Endothelial cell (in vitro differentiated cells): Measurements from ENCODE around the gene NAP1L4. TPM values are rescaled to one million over a fixed set of nuclear protein-coding genes. Genes with fewer than 3 reads are reported as not detected.

Experiments used
- DNase-seq: peaks from one replicate; pipeline ENCODE4 v3.0.0; 2021; ENCODE audit warnings: low spot score
- H3K27ac Mint-ChIP-seq: one replicate; pipeline ENCODE4 v1.8.0; 2021; ENCODE audit warnings: mixed read lengths, inconsistent platforms; ENCODE audit not compliant: unreplicated experiment
- H3K27me3 Mint-ChIP-seq: one replicate; pipeline ENCODE4 v1.8.0; 2021; ENCODE audit warnings: mild to moderate bottlenecking, moderate library complexity, mixed read lengths, inconsistent platforms; ENCODE audit not compliant: unreplicated experiment
- H3K36me3 Mint-ChIP-seq: one replicate; pipeline ENCODE4 v1.8.0; 2021; ENCODE audit warnings: mild to moderate bottlenecking, low read depth, mixed read lengths, inconsistent platforms; ENCODE audit not compliant: unreplicated experiment
- H3K4me1 Mint-ChIP-seq: one replicate; pipeline ENCODE4 v1.8.0; 2021; ENCODE audit warnings: mild to moderate bottlenecking, mixed read lengths, inconsistent platforms; ENCODE audit not compliant: unreplicated experiment
- H3K4me3 Mint-ChIP-seq: one replicate; pipeline ENCODE4 v1.8.0; 2021; ENCODE audit warnings: mild to moderate bottlenecking, mixed read lengths, inconsistent platforms; ENCODE audit not compliant: unreplicated experiment
- H3K9me3 Mint-ChIP-seq: one replicate; pipeline ENCODE4 v1.8.0; 2021; ENCODE audit warnings: mixed read lengths, inconsistent platforms; ENCODE audit not compliant: unreplicated experiment
- total RNA-seq: library from RNA; stranded (reverse); fragmentation: NEBNext Ultra II Directional; extraction: Animal tissue kit (Norgen Biotek cat#: 25700); gene quantifications from one replicate; pipeline ENCODE4 v1.2.1, GENCODE V29; 2021; ENCODE audit not compliant: unreplicated experiment
- TF ChIP-seq, protein P1 (sequence below): fragments of 200-600 bp; sonication (generic); IDR thresholded peaks from one replicate; pipeline ENCODE4 v1.5.0; 2021; ENCODE audit warnings: antibody characterized with exemption; ENCODE audit not compliant: unreplicated experiment

The NAP1L4 gene
- total RNA-seq, 1 donor from 2014 or later = 148 TPM

DNA sequence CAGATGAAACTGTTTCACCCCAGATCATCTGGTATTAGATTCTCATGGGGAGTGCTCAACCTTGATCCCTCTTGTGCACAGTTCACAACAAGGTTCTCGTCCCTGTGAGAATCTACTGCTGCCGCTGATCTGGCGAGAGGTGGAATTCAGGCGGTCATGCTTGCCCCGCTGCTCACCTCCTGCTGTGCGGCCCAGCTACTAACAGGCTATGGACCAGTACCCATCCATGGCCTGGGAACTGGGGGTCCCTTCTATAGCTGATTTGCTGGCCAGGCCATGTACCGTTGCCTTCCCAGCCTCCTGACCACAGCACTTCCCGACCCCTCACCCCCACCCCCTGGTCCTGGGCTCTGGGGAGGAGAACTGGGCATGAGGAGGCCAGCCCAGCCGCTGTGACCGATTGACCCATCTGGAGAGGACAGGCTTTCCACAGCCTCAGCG, 65.5 kb downstream of the NAP1L4 start:
- Mint-ChIP-seq H3K27ac (no peak overlapping the region), H3K9me3 (no peaks in the 10 kb centered on the region), H3K27me3 (peaks cover 20% of the 10 kb centered on the region), H3K4me3 (no peak overlapping the region), H3K4me1 (no peaks in the 10 kb centered on the region), H3K36me3 (no peaks in the 10 kb centered on the region)
- TF ChIP-seq, protein P1, sequence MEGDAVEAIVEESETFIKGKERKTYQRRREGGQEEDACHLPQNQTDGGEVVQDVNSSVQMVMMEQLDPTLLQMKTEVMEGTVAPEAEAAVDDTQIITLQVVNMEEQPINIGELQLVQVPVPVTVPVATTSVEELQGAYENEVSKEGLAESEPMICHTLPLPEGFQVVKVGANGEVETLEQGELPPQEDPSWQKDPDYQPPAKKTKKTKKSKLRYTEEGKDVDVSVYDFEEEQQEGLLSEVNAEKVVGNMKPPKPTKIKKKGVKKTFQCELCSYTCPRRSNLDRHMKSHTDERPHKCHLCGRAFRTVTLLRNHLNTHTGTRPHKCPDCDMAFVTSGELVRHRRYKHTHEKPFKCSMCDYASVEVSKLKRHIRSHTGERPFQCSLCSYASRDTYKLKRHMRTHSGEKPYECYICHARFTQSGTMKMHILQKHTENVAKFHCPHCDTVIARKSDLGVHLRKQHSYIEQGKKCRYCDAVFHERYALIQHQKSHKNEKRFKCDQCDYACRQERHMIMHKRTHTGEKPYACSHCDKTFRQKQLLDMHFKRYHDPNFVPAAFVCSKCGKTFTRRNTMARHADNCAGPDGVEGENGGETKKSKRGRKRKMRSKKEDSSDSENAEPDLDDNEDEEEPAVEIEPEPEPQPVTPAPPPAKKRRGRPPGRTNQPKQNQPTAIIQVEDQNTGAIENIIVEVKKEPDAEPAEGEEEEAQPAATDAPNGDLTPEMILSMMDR = no peak
- no peak for DNase-seq

DNA sequence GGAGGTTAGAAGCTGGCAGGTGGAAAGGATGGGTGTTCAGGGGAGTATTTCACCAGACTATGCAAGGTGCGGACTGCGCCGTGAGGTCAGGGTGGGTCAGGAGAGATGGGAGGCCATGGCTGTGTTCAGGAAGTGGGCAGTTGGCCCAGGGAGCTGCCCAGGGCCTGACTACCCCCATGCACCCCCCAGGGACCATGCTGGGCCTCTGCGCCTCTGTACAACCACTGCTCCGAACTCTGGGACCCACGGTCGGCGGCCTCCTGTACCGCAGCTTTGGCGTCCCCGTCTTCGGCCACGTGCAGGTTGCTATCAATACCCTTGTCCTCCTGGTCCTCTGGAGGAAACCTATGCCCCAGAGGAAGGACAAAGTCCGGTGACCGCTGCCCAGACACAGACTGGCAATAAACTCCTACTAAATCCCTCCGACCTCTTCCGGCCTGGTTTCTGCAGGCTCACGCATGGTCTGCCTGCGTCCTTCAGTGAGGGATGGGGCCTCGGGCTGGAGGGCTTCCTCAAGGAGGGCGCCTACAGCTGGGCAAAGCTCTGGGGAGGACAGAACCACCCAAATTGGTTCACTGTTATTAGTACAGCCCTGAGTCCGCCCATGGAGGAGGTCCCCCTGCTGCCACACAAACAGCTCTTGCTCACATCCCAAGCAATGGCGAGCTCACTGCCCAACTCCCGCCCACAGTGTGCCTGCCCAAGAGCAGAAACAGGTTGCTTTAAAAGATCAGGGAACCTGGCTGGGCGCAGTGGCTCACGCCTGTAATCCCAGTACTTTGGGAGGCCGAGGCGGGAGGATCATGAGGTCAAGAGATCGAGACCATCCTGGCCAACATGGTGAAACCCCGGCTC, 67.1 kb downstream of the NAP1L4 start:
- DNase-seq = no peak
- TF ChIP-seq, protein P1 = no peak
- Mint-ChIP-seq H3K36me3 (no peaks in the 10 kb centered on the region), H3K4me1 (no peaks in the 10 kb centered on the region), H3K27me3 (peaks cover 17% of the 10 kb centered on the region), H3K9me3 (no peaks in the 10 kb centered on the region), H3K4me3 (no peak overlapping the region), H3K27ac (no peak overlapping the region)

DNA sequence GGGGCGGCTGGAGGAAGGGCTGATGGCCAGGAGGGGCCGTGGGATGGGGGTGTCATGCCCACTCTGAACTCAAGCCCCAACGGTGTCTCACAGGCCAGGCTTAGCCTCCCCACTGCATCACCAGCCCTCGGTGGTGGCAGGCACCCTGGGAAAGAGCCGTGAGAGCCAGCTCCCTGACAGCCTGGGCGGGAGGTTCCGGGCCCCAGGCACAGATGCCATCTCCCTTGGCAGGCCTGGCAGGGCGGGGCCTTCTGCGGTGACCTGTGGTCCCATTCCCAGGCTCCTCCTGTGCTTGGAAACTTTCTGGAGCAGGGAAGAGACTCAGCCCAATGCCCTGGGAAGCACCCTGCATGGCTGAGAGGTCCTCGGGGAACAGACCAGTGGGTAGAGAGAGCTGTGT, 67.7 kb downstream of the NAP1L4 start:
- no peak overlapping the region for H3K4me3 Mint-ChIP-seq
- no peaks in the 10 kb centered on the region for H3K4me1 Mint-ChIP-seq
- no peaks in the 10 kb centered on the region for H3K9me3 Mint-ChIP-seq
- no peak overlapping the region for H3K27ac Mint-ChIP-seq
- no peak for DNase-seq
- peaks cover 15% of the 10 kb centered on the region for H3K27me3 Mint-ChIP-seq
- H3K36me3 Mint-ChIP-seq = no peaks in the 10 kb centered on the region
- TF ChIP-seq, protein P1 = no peak

DNA sequence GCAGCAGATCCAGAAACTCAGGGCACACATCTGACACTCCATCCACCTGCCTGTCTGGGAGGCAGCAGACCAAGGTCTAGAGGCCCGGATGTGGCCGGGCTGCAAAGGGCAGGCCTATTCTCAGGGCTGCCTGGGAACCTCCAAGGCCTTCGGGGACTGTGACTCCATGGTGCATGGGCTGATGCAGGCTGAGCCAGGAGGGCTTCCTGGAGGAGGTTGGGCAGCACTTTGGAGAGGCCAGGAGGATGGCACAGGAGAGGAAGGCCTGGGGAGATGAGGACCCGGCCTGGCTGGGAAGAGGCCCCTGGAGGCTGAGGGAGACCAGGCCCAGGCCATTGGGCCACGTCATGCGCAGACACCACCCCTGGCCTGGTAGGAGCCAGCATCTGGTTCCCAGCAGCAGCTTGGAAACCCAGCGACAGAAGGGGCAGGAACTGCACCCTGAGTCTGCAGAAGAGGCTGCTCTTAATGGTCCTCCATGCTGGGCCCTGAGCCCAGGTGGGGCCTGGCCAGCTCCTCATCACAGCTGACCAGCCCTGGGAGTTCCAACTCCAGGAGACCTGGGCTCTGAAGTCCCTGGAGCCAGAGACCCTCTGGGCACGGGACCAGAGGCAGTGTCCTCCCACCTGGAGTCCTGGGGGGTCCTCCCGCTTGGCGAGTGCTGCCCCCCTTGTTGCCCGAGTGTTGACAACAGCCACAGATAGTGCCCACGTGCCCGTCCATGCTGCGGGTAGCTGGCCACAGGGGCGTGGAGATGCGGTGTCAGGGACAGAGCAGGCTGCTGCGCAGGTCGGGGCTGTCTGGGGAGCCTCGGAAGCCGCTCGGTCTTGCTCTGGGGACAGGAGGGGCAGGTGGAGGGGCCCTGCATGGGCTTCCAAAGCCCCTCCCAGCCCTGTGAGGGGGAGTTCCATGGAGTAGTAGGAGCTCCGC, 68.4 kb downstream of the NAP1L4 start:
- TF ChIP-seq, protein P1 = no peak
- Mint-ChIP-seq H3K36me3 (no peaks in the 10 kb centered on the region), H3K27me3 (peaks cover 15% of the 10 kb centered on the region), H3K9me3 (no peaks in the 10 kb centered on the region), H3K4me1 (no peaks in the 10 kb centered on the region), H3K27ac (no peak overlapping the region), H3K4me3 (no peak overlapping the region)
- DNase-seq = no peak
